Thoracic aorta (tissue), 2 donors: ENCODE data around the gene DUS3L. TPM values are rescaled to one million over a fixed set of nuclear protein-coding genes. Genes with fewer than 3 reads are reported as not detected.
"Not testable (repeated sequence)": the region's sequence is repeated elsewhere in the genome, so short reads cannot be mapped to it uniquely, and the experiment has no call there.

ENCODE experiments used
- ATAC-seq: fragments of 150-250 bp; one replicate; pipeline ENCODE4 v1.8.0; 2017; ENCODE audit warnings: low read depth; ENCODE audit not compliant: insufficient number of reproducible peaks, low FRiP score
- DNase-seq: peaks from one replicate; pipeline ENCODE4 v3.0.0-alpha.2; 2020; ENCODE audit warnings: low spot score
- H3K27ac ChIP-seq, 2 donors: fragments of 200-600 bp; sonication (generic); 1 replicate in 1 of 2; 2 replicates in 1 of 2; pipeline ENCODE4 v1.5.1; 2016; ENCODE audit warnings: mild to moderate bottlenecking in 2 of 2, moderate library complexity in 2 of 2
- H3K27me3 ChIP-seq: fragments of 200-600 bp; sonication (generic); replicated peaks from 2 replicates; pipeline ENCODE4 v1.6.0; 2016; ENCODE audit warnings: mild to moderate bottlenecking; ENCODE audit not compliant: insufficient read depth
- H3K36me3 ChIP-seq: fragments of 200-600 bp; sonication (generic); one replicate; pipeline ENCODE4 v1.5.1; 2016
- H3K4me1 ChIP-seq, 2 donors: fragments of 200-600 bp; sonication (generic); 1 replicate in 1 of 2; 2 replicates in 1 of 2; pipeline versions ENCODE4 v1.5.1 to v1.6.0; 2016; ENCODE audit warnings: low read depth in 2 of 2, mild to moderate bottlenecking in 1 of 2; ENCODE audit not compliant: control insufficient read depth in 1 of 2
- H3K4me3 ChIP-seq: fragments of 200-600 bp; sonication (generic); 2 replicates; pipeline ENCODE4 v1.5.1; 2016; ENCODE audit warnings: mild to moderate bottlenecking
- H3K9me3 ChIP-seq: fragments of 200-600 bp; sonication (generic); 2 replicates; pipeline ENCODE4 v1.5.1; 2016
- CTCF ChIP-seq: fragments of 200-600 bp; sonication (generic); IDR thresholded peaks from one replicate; pipeline ENCODE4 v1.5.1; 2019; ENCODE audit warnings: antibody characterized with exemption
- total RNA-seq, 2 donors: library from RNA; depleted of rRNA; stranded (reverse); fragments of >200 nt; gene quantifications; one replicate each; pipeline versions ENCODE4 v1.1.0 to v1.2.3, GENCODE V29; 2016

The DUS3L gene
- total RNA-seq, 2 donors from 2014 or later, result 16.2 to 33.9 TPM

GRCh38 chr19:5784581-5785147 lies 6.3 kb downstream of the DUS3L start, which contains the start of gene PRR22:
Gene PRR22, minus strand, starts transcription at chr19:5784746. Its CDS starts 86 bp downstream, at chr19:5784660.
- Histone ChIP-seq H3K9me3 (no peaks in the 10 kb centered on the region), H3K36me3 (peaks cover 35% of the 10 kb centered on the region)
- ATAC-seq, result no peak

GRCh38 chr19:5782945-5783919 lies 7.7 kb downstream of the DUS3L start:
- H3K9me3 ChIP-seq, result no peaks in the 10 kb centered on the region
- no peak for TF ChIP-seq CTCF
- no peak for DNase-seq
- H3K4me3 ChIP-seq, result no peak overlapping the region
- peaks cover 25% of the 10 kb centered on the region for H3K36me3 ChIP-seq
- ATAC-seq, result no peak
- H3K27ac ChIP-seq, result no peak overlapping the region
- H3K4me1 ChIP-seq, result no peaks in the 10 kb centered on the region
- H3K27me3 ChIP-seq, result no peaks in the 10 kb centered on the region

More at GRCh38 chr19:5784581-5785147, 6.3 kb downstream of the DUS3L start, which contains the start of gene PRR22:
- no peak within 1 kb of the TSS for H3K4me3 ChIP-seq
- no peaks in the 10 kb centered on the region for H3K4me1 ChIP-seq
- H3K27me3 ChIP-seq, result no peaks in the 10 kb centered on the region
- DNase-seq, result no peak
- no peak for TF ChIP-seq CTCF
- no peak within 1 kb of the TSS for H3K27ac ChIP-seq

GRCh38 chr19:5782322-5782721 lies 8.6 kb downstream of the DUS3L start:
- ATAC-seq (no peak), DNase-seq (no peak)
- Histone ChIP-seq H3K4me1 (no peaks in the 10 kb centered on the region), H3K27ac (no peak overlapping the region), H3K36me3 (peaks cover 23% of the 10 kb centered on the region), H3K9me3 (no peaks in the 10 kb centered on the region), H3K27me3 (no peaks in the 10 kb centered on the region), H3K4me3 (no peak overlapping the region)
- TF ChIP-seq CTCF, result no peak

GRCh38 chr19:5780916-5781315 lies 10.0 kb downstream of the DUS3L start:
- H3K36me3 ChIP-seq, result peaks cover 11% of the 10 kb centered on the region
- not testable (repeated sequence) for ATAC-seq, H3K9me3 ChIP-seq, H3K4me1 ChIP-seq, H3K27me3 ChIP-seq, H3K27ac ChIP-seq, DNase-seq, H3K4me3 ChIP-seq

GRCh38 chr19:5778402-5778801 lies 12.6 kb downstream of the DUS3L start:
- no peak overlapping the region for H3K27ac ChIP-seq
- TF ChIP-seq CTCF, result no peak
- no peaks in the 10 kb centered on the region for H3K27me3 ChIP-seq
- no peaks in the 10 kb centered on the region for H3K9me3 ChIP-seq
- ATAC-seq (no peak), DNase-seq (no peak)
- H3K4me3 ChIP-seq, result no peak overlapping the region
- H3K36me3 ChIP-seq, result no peaks in the 10 kb centered on the region
- no peaks in the 10 kb centered on the region for H3K4me1 ChIP-seq
